ENCODE measurements around the gene PPM1D. TPM values are rescaled to one million over a fixed set of nuclear protein-coding genes. Genes with fewer than 3 reads are reported as not detected.
A peak's percentile ranks its signal among the peaks of the same experiment; 100 is the strongest.
"Not testable (repeated sequence)": the region's sequence is repeated elsewhere in the genome, so short reads cannot be mapped to it uniquely, and the experiment has no call there.

PPM1D gene
- total RNA-seq (2022) (14.3 and 16.1 TPM in 2 replicates), Bru-seq, nascent RNA (percentile 66 among the genes with signal in this experiment), BruChase-seq, experiment 1, labeled RNA remaining after a 6-hour chase (percentile 53 among the genes with signal in this experiment), BruChase-seq, experiment 2, labeled RNA remaining after a 2-hour chase (percentile 63 among the genes with signal in this experiment)
- long read RNA-seq, full-length matches to known transcripts = 52 of 55 reads
- long read RNA-seq, partial matches to known transcripts = 2 of 55 reads
- long read RNA-seq, other reads (novel, unspliced or antisense) = 1 of 55 reads

DNA sequence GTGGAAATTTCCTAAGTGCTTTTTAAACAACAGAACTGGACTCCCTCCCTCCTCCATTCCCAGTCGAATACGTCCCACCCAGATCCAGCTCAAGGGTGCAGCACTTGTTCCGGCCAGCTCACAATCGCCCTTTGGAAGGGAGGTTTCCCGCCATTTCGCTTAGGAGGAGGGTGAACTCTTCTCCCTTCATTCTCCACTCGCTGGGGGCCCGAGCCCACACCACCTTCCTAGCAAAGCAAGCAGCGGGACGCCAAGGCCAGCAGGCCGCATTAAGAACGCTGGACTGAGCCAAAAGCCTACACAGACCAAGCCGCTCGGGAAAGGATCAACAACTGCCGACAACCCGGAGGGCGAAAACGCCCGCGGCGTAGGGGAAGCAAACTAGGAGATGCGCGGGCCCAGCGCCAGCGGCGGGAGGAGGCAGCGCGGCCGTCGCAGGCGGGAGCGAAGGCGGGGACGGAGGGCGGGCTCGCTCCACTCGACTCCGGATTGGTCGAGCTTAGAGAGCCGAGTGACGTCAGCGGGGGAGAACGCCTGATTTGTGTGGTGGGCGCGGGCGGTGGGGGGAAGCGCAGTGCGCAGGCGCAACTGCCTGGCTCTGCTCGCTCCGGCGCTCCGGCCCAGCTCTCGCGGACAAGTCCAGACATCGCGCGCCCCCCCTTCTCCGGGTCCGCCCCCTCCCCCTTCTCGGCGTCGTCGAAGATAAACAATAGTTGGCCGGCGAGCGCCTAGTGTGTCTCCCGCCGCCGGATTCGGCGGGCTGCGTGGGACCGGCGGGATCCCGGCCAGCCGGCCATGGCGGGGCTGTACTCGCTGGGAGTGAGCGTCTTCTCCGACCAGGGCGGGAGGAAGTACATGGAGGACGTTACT is at the start of gene PPM1D:
Gene PPM1D, plus strand, starts transcription at position 574 of the 870 bp plus-strand sequence. Its CDS starts 222 bp downstream, at position 796.
- Mint-ChIP-seq H3K27me3 (ENCODE audit: insufficient read depth, unreplicated experiment) (no peaks in the 10 kb centered on the region), H3K9me3 (ENCODE audit: unreplicated experiment) (no peaks in the 10 kb centered on the region), H3K27ac (ENCODE audit: low read depth, unreplicated experiment) (peak within 1 kb of the TSS; percentile 89), H3K4me1 (ENCODE audit: insufficient read depth, unreplicated experiment) (peaks cover 6% of the 10 kb centered on the region), H3K36me3 (ENCODE audit: insufficient read depth, unreplicated experiment) (no peaks in the 10 kb centered on the region), H3K4me3 (ENCODE audit: unreplicated experiment) (peak within 1 kb of the TSS; percentile 86)
- intact Hi-C loops (cut with micrococcal nuclease) = loop anchor here (1.0 to 2.0 kb wide), 2 partner anchors 75 to 77 kb away; partner anchors contain the start of gene BCAS3
- no TSS peak for BruUV-seq (replicated peaks)
- ChIA-PET POLR2A (interaction anchor here (0.6 to 8.7 kb wide), 29 partner anchors 9 to 1444 kb away, joined by 3 to 113 read pairs (median 5); partner anchors contain the start of genes APPBP2, BCAS3, CLTC and HEATR6), CTCF (interaction anchor here (0.6 to 1.6 kb wide), 11 partner anchors 9 to 211 kb away, joined by 3 to 8 read pairs (median 3); partner anchors contain the start of gene APPBP2)
- peak; percentile 99 for DNase-seq (ENCODE audit: unreplicated experiment)
- TF ChIP-seq, protein P1, sequence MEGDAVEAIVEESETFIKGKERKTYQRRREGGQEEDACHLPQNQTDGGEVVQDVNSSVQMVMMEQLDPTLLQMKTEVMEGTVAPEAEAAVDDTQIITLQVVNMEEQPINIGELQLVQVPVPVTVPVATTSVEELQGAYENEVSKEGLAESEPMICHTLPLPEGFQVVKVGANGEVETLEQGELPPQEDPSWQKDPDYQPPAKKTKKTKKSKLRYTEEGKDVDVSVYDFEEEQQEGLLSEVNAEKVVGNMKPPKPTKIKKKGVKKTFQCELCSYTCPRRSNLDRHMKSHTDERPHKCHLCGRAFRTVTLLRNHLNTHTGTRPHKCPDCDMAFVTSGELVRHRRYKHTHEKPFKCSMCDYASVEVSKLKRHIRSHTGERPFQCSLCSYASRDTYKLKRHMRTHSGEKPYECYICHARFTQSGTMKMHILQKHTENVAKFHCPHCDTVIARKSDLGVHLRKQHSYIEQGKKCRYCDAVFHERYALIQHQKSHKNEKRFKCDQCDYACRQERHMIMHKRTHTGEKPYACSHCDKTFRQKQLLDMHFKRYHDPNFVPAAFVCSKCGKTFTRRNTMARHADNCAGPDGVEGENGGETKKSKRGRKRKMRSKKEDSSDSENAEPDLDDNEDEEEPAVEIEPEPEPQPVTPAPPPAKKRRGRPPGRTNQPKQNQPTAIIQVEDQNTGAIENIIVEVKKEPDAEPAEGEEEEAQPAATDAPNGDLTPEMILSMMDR (IDR thresholded peaks at IDR 0.05; ENCODE audit: unreplicated experiment) = no peak

DNA sequence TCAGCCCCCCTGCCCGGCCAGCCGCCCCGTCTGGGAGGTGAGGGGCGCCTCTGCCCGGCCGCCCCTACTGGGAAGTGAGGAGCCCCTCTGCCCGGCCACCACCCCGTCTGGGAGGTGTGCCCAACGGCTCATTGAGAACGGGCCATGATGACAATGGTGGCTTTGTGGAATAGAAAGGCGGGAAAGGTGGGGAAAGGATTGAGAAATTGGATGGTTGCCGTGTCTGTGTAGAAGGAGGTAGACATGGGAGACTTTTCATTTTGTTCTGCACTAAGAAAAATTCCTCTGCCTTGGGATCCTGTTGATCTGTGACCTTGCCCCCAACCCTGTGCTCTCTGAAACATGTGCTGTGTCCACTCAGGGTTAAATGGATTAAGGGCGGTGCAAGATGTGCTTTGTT is 47.7 kb upstream of the PPM1D start:
- H3K4me3 Mint-ChIP-seq (ENCODE audit: unreplicated experiment); BruUV-seq (replicated peaks); CTCF ChIA-PET; POLR2A ChIA-PET; intact Hi-C loops (cut with micrococcal nuclease); H3K36me3 Mint-ChIP-seq (ENCODE audit: insufficient read depth, unreplicated experiment); H3K27ac Mint-ChIP-seq (ENCODE audit: low read depth, unreplicated experiment); H3K27me3 Mint-ChIP-seq (ENCODE audit: insufficient read depth, unreplicated experiment); DNase-seq (ENCODE audit: unreplicated experiment); H3K4me1 Mint-ChIP-seq (ENCODE audit: insufficient read depth, unreplicated experiment); H3K9me3 Mint-ChIP-seq (ENCODE audit: unreplicated experiment): not testable (repeated sequence)

DNA sequence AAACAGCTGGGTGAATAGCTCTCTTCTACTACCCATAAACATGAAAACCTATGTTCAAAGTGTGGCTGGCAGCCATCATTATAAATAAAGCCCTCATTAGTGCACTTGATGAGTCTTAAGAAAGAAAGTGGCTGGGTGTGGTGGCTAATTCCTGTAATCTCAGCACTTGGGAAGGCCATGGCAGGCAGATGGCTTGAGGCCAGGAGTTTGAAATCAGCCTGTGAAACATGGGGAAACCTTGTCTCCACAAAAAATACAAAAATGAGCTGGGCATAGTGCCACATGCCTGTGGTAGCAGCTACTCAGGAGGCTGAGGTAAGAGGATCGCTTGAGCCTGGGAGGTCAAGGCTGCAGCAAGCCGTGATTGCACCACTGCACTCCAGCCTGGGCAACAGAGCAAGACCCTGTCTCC is 45.6 kb upstream of the PPM1D start:
- intact Hi-C loops (cut with micrococcal nuclease) = no loop called here
- TF ChIP-seq, protein P1 (IDR thresholded peaks at IDR 0.05; ENCODE audit: unreplicated experiment) = no peak

DNA sequence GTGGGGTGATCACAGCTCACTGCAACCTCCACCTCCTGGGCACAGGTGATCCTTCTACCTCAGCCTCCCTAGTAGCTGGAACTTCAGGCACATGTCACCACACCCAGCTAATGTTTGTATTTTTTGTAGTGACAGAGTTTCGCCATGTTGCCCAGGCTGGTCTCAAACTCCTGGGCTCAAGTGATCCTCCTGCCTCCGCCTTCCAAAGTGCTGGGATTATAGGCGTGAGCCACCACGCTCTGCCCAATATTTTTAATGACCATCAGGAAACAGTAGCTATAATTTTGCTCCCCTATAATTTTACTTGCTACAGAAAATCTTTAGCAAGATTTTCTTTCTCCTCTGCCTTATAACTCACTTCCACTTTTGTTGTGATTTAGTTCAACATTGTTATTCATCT is 44.2 kb upstream of the PPM1D start:
- Mint-ChIP-seq H3K27me3 (ENCODE audit: insufficient read depth, unreplicated experiment) (no peaks in the 10 kb centered on the region), H3K9me3 (ENCODE audit: unreplicated experiment) (no peaks in the 10 kb centered on the region), H3K4me3 (ENCODE audit: unreplicated experiment) (no peak overlapping the region), H3K36me3 (ENCODE audit: insufficient read depth, unreplicated experiment) (peaks cover 6% of the 10 kb centered on the region), H3K4me1 (ENCODE audit: insufficient read depth, unreplicated experiment) (no peaks in the 10 kb centered on the region), H3K27ac (ENCODE audit: low read depth, unreplicated experiment) (no peak overlapping the region)
- no peak for DNase-seq (ENCODE audit: unreplicated experiment)
- TF ChIP-seq, protein P1 (IDR thresholded peaks at IDR 0.05; ENCODE audit: unreplicated experiment) = no peak
- CTCF ChIA-PET = interaction anchor here (2.9 kb wide), 1 partner anchor 14 kb away, joined by 15 read pairs; no protein-coding TSS in a partner anchor
- POLR2A ChIA-PET = no interaction called here
- no TSS peak for BruUV-seq (replicated peaks)
- intact Hi-C loops (cut with micrococcal nuclease) = no loop called here

More for the DNA sequence above, 45.6 kb upstream of the PPM1D start:
- POLR2A ChIA-PET = interaction anchor here (0.7 to 1.5 kb wide), 8 partner anchors 19 to 47 kb away, joined by 3 to 8 read pairs (median 3); partner anchors contain the start of genes APPBP2 and PPM1D
- H3K27ac Mint-ChIP-seq (ENCODE audit: low read depth, unreplicated experiment) = peak overlapping the region; percentile 67
- CTCF ChIA-PET = interaction anchor here (2.9 kb wide), 1 partner anchor 15 kb away, joined by 15 read pairs; no protein-coding TSS in a partner anchor
- no peaks in the 10 kb centered on the region for H3K27me3 Mint-ChIP-seq (ENCODE audit: insufficient read depth, unreplicated experiment)
- H3K9me3 Mint-ChIP-seq (ENCODE audit: unreplicated experiment) = no peaks in the 10 kb centered on the region
- H3K4me3 Mint-ChIP-seq (ENCODE audit: unreplicated experiment) = no peak overlapping the region
- BruUV-seq (replicated peaks) = no TSS peak
- H3K36me3 Mint-ChIP-seq (ENCODE audit: insufficient read depth, unreplicated experiment) = peaks cover 6% of the 10 kb centered on the region
- DNase-seq (ENCODE audit: unreplicated experiment) = peak; percentile 83
- no peaks in the 10 kb centered on the region for H3K4me1 Mint-ChIP-seq (ENCODE audit: insufficient read depth, unreplicated experiment)
